Stimulated activated naive B cell treated with anti-CD40 and anti-IgM and Interleukin-4, amounts not matched to agents 10 μg/mL and 1 μg/mL and 100 μg/mL, for 72 hours (primary cell): ENCODE measurements around the gene PHACTR2.
A peak's percentile ranks its signal among the peaks of the same experiment; 100 is the strongest.
"Not testable (repeated sequence)": the region's sequence is repeated elsewhere in the genome, so short reads cannot be mapped to it uniquely, and the experiment has no call there.

ENCODE experiments used
- ATAC-seq, 2 donors: fragments of 150-1000 bp; cut with Tn5 transposase; replicated peaks; 2 replicates each; pipeline ENCODE4 v1.10.0; 2021; ENCODE audit warnings: moderate library complexity in 1 of 2
- DNase-seq: peaks from one replicate; pipeline ENCODE4 v3.0.0; 2021
- H3K27ac Mint-ChIP-seq: one replicate; pipeline ENCODE4 v1.8.0; 2022; ENCODE audit warnings: mild to moderate bottlenecking, mixed read lengths
- H3K27me3 Mint-ChIP-seq, 2 donors: one replicate each; pipeline ENCODE4 v1.8.0; 2022; ENCODE audit warnings: mixed read lengths in 2 of 2
- H3K36me3 Mint-ChIP-seq, 2 donors: one replicate each; pipeline ENCODE4 v1.8.0; 2022; ENCODE audit warnings: mixed read lengths in 2 of 2, mild to moderate bottlenecking in 1 of 2
- H3K4me1 Mint-ChIP-seq, 2 donors: one replicate each; pipeline ENCODE4 v1.8.0; 2022; ENCODE audit warnings: mixed read lengths in 2 of 2, mild to moderate bottlenecking in 1 of 2
- H3K4me3 Mint-ChIP-seq, 2 donors: one replicate each; pipeline ENCODE4 v1.8.0; 2022; ENCODE audit warnings: mild to moderate bottlenecking in 2 of 2, mixed read lengths in 2 of 2, moderate library complexity in 1 of 2
- H3K9me3 Mint-ChIP-seq, 2 donors: one replicate each; pipeline ENCODE4 v1.8.0; 2022; ENCODE audit warnings: mixed read lengths in 2 of 2, mild to moderate bottlenecking in 1 of 2

The PHACTR2 gene

DNA sequence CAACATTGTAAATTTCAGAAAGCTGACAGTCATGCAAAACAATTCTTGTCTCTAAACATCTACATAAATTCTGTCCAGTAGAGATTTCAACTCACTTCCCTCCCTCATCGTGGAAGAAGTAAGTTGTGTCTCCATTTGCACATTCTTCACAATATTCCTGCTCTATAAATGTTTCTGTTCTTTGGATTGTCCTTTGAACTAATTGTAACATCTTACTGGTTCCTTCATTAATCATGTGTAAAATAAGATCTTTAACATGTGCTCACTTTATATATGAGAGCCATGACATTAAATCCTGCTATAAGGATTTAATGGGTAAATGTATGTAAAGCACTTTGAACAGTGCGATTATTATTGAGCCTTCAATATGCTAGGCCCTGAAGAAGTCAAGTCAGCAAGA is 158.4 kb downstream of the PHACTR2 start:
- H3K9me3 Mint-ChIP-seq, result peaks cover 0 to 1% of the 10 kb centered on the region in 2 donors
- H3K36me3 Mint-ChIP-seq, result no peaks in the 10 kb centered on the region
- H3K27me3 Mint-ChIP-seq, result peaks cover 0 to 7% of the 10 kb centered on the region in 2 donors
- no peaks in the 10 kb centered on the region for H3K4me1 Mint-ChIP-seq
- H3K27ac Mint-ChIP-seq, result no peak overlapping the region
- no peak overlapping the region for H3K4me3 Mint-ChIP-seq
- DNase-seq (no peak), ATAC-seq (no peak)

DNA sequence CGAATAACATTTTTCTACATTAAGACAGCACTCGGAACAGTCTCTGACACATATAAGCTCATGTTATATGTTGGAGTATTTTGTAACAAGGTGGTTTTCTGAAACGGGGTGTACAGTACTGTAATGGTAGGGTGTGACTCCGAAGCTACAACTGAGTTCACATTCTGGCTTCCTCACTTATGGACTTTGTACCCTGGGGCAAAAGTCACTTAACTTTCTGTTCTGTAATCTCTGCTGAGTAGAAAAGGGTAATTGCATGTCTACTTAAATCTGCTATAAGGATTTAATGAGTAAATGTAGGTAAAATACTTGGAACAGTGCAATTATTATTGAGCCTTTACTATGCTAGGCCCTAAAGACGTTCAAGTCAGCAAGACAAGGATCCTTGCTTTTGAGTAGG is 160.6 kb downstream of the PHACTR2 start:
- DNase-seq, result no peak
- no peak for ATAC-seq
- peaks cover 0 to 1% of the 10 kb centered on the region in 2 donors for H3K9me3 Mint-ChIP-seq
- H3K4me1 Mint-ChIP-seq, result peaks cover 0 to 6% of the 10 kb centered on the region in 2 donors
- peaks cover 0 to 7% of the 10 kb centered on the region in 2 donors for H3K27me3 Mint-ChIP-seq
- no peak overlapping the region for H3K4me3 Mint-ChIP-seq
- no peak overlapping the region for H3K27ac Mint-ChIP-seq
- no peaks in the 10 kb centered on the region for H3K36me3 Mint-ChIP-seq

DNA sequence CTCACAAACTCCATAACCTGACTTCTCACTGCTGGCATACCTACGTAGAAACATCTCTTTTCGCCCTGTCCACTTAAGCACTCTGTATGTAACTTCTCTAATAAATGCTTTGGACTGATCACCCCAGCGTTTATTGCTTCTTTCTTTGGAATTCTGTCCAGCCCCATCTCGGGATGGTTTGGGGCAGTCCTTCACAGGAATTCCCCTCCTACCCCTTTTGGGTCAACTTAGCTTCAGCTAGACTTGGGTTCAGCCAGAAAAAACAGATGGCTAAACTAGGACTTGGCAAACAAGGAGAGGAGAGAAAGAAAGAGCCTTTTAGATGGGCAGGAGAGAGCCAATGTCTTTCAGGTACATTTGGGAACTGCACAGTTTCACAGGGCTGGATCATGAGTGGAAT is 161.4 kb downstream of the PHACTR2 start:
- H3K9me3 Mint-ChIP-seq, result peaks cover 0 to 1% of the 10 kb centered on the region in 2 donors
- H3K4me1 Mint-ChIP-seq, result peaks cover 2 to 15% of the 10 kb centered on the region in 2 donors
- ATAC-seq (no peak), DNase-seq (no peak)
- H3K36me3 Mint-ChIP-seq, result peaks cover 6 to 7% of the 10 kb centered on the region in 2 donors
- H3K27me3 Mint-ChIP-seq, result peaks cover 0 to 7% of the 10 kb centered on the region in 2 donors
- no peak overlapping the region for H3K4me3 Mint-ChIP-seq
- no peak overlapping the region for H3K27ac Mint-ChIP-seq

DNA sequence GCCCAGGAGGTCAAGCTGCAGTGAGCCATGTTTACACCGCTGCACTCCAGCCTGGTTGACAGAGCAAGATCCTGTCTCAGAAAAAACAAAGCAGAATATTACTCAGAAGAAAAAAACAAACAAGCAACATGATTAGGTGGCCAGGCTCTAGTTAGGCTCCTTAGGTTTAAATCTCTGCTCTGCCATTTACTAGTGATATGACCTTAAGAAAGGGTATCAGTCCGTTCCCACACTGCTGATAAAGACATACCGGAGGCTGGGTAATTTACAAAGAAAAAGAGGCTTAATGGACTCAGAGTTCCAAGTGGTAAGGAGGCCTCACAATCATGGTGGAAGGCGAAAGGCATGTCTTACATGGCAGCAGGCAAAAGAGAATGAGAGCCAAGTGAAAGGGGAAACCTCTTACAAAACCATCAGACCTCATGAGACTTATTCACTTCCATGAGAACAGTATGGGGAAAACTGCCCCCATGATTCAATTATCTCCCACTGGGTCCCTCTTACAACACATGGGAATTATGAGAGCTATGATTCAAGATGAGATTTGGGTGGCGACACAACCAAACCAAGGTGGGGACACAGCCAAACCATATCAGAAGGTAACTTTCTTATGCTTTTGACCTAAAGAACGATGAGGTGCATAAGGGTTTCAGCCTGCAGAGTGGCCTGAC is 163.0 kb downstream of the PHACTR2 start:
- ATAC-seq, result no peak
- peaks cover 4 to 25% of the 10 kb centered on the region in 2 donors for H3K4me1 Mint-ChIP-seq

DNA sequence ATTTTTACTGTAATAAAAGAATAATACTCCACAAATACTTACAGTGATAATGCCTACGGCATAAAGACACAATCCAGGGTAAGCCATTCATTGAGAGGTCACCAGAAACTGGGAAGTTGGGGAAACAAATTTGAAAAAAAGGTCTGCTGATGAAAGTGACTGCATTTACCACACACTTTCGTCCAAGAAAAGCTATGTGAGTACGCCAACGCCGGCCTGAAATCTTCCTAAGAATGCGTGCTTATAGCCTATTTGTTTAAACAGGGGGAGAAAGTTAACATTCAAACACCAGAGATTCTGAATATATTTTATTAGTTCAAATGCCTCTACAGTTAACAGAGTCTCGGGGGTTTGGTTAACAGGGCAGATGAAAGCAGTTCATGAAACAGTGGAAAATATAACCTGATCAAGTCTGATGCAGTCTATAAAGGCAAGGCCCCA is 164.7 kb downstream of the PHACTR2 start:
- Mint-ChIP-seq H3K4me3 (peak overlapping the region; percentile 92 to 96), H3K4me1 (peaks cover 7 to 34% of the 10 kb centered on the region in 2 donors), H3K27ac (peak overlapping the region; percentile 96), H3K9me3 (peaks cover 0 to 1% of the 10 kb centered on the region in 2 donors), H3K36me3 (peaks cover 23 to 26% of the 10 kb centered on the region in 2 donors), H3K27me3 (peaks cover 0 to 7% of the 10 kb centered on the region in 2 donors)
- peak; percentile 61 to 67 for ATAC-seq
- no peak for DNase-seq

More for the DNA sequence above, 163.0 kb downstream of the PHACTR2 start:
- no peak for DNase-seq
- peaks cover 0 to 1% of the 10 kb centered on the region in 2 donors for H3K9me3 Mint-ChIP-seq
- peaks cover 0 to 7% of the 10 kb centered on the region in 2 donors for H3K27me3 Mint-ChIP-seq
- no peak overlapping the region for H3K4me3 Mint-ChIP-seq
- H3K27ac Mint-ChIP-seq, result peak overlapping the region; percentile 44
- H3K36me3 Mint-ChIP-seq, result peaks cover 14 to 15% of the 10 kb centered on the region in 2 donors

DNA sequence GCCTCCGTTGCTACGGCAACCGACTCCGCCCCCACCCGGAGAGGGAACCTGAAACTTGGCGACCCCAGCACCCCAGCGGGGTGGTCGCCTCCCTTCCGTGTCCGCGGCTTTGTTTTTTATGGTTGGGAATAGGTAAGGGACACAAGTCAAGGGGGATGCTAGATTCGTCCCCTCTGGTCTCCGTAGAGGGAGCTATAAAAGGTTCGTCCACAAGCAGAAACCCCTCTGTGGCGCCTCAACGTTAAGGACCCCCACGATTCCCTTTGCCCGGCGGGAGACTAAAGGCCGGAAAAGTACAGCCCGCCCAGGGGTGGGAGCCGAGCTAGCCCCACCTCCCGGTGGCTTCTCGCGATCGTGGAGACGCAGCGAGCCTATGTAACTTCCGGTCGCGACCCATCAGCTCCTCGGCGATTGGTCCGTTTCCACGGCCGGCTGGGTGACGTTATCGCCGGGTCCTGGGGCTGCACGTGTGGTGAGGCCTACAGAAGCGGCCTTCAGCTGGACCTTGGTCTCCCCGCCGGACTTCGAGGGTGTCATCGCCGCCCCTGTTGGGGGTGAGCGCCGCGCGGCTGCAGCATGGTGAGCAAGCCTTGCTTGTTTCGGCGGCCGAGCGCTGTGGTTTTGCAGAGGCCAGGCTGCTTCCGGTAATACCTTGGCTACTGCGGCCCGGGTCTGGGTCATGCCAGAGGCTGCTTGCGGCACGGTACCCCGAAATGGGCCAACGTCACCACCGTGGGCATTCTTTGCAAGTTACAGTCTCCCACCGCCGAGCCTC is 165.3 kb downstream of the PHACTR2 start, which contains the start of gene LTV1:
LTV1 (plus strand) TSS at position 437 of the 775 bp plus-strand sequence; CDS start at position 577, 140 bp downstream.
- Mint-ChIP-seq H3K27ac (peak within 1 kb of the TSS; percentile 96), H3K4me1 (peaks cover 7 to 34% of the 10 kb centered on the region in 2 donors), H3K27me3 (peaks cover 0 to 7% of the 10 kb centered on the region in 2 donors), H3K36me3 (peaks cover 23 to 30% of the 10 kb centered on the region in 2 donors), H3K4me3 (peak within 1 kb of the TSS; percentile 92 to 96), H3K9me3 (peaks cover 0 to 1% of the 10 kb centered on the region in 2 donors)
- ATAC-seq, result peak; percentile 98 to 99
- DNase-seq, result peak; percentile 92

GRCh38 chr6:143843677-143843999 is 165.9 kb downstream of the PHACTR2 start:
- H3K27me3 Mint-ChIP-seq, result peaks cover 0 to 4% of the 10 kb centered on the region in 2 donors
- H3K36me3 Mint-ChIP-seq, result peaks cover 27 to 35% of the 10 kb centered on the region in 2 donors
- H3K4me3 Mint-ChIP-seq, result peak overlapping the region; percentile 92 to 96
- DNase-seq (no peak), ATAC-seq (peak; percentile 23 to 25)
- H3K27ac Mint-ChIP-seq, result peak overlapping the region; percentile 96
- peaks cover 10 to 38% of the 10 kb centered on the region in 2 donors for H3K4me1 Mint-ChIP-seq
- peaks cover 0 to 1% of the 10 kb centered on the region in 2 donors for H3K9me3 Mint-ChIP-seq

DNA sequence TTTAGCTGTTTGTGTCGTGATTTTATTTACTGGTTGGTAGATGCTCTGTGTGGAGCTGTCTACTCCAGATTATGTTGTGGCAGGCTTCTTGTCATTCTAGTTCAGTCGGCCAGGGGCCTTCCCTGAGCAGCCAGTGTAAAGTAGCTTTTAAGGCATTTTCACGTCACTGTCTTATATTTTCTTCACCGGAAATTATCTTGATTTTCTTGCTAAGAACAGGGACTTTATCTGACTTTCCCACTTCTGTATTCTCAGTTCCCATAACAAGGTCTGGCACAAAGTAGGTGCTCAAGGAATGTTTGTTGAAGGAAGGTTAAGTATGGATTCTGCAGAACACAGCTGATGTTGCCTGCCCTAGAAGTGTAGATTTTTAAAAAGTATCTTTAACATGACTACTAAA is 166.2 kb downstream of the PHACTR2 start:
- ATAC-seq, result peak in 1 of 2 donors; percentile 9
- Mint-ChIP-seq H3K4me1 (peaks cover 14 to 42% of the 10 kb centered on the region in 2 donors), H3K4me3 (peak overlapping the region; percentile 92 to 96), H3K36me3 (peaks cover 31 to 38% of the 10 kb centered on the region in 2 donors), H3K27me3 (peaks cover 0 to under 1% of the 10 kb centered on the region in 2 donors), H3K27ac (peak overlapping the region; percentile 96), H3K9me3 (peaks cover 0 to 1% of the 10 kb centered on the region in 2 donors)
- DNase-seq, result no peak

GRCh38 chr6:143845033-143845432 is 167.3 kb downstream of the PHACTR2 start:
- ATAC-seq, result no peak
- Mint-ChIP-seq H3K4me3 (peak overlapping the region in 1 of 2 donors; percentile 6), H3K27ac (no peak overlapping the region), H3K4me1 (peaks cover 16 to 51% of the 10 kb centered on the region in 2 donors), H3K36me3 (peaks cover 41 to 48% of the 10 kb centered on the region in 2 donors), H3K9me3 (peaks cover 0 to 1% of the 10 kb centered on the region in 2 donors), H3K27me3 (no peaks in the 10 kb centered on the region)
- no peak for DNase-seq

DNA sequence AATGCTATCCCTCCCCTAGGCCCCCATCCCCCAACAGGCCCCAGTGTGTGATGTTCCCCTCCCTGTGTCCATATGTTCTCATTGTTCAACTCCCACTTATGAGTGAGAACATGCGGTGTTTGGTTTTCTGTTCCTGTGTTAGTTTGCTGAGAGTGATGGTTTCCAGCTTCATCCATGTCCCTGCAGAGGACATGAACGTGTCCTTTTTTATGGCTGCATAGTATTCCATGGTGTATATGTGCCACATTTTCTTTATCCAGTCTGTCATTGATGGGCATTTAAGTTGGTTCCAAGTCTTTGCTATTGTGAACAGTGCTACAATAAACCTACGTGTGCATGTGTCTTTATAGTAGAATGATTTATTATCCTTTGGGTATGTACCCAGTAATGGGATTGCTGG is 173.9 kb downstream of the PHACTR2 start:
- peaks cover 24 to 59% of the 10 kb centered on the region in 2 donors for H3K4me1 Mint-ChIP-seq
- peaks cover 79 to 89% of the 10 kb centered on the region in 2 donors for H3K36me3 Mint-ChIP-seq
- DNase-seq, H3K4me3 Mint-ChIP-seq, H3K27ac Mint-ChIP-seq, H3K27me3 Mint-ChIP-seq, ATAC-seq: not testable (repeated sequence)
- peaks cover 19 to 21% of the 10 kb centered on the region in 2 donors for H3K9me3 Mint-ChIP-seq

GRCh38 chr6:143855057-143855456 is 177.3 kb downstream of the PHACTR2 start:
- not testable (repeated sequence) for H3K4me3 Mint-ChIP-seq, H3K27ac Mint-ChIP-seq, ATAC-seq, DNase-seq, H3K27me3 Mint-ChIP-seq
- peaks cover 76 to 89% of the 10 kb centered on the region in 2 donors for H3K36me3 Mint-ChIP-seq
- peaks cover 17 to 41% of the 10 kb centered on the region in 2 donors for H3K4me1 Mint-ChIP-seq
- peaks cover 19 to 21% of the 10 kb centered on the region in 2 donors for H3K9me3 Mint-ChIP-seq

GRCh38 chr6:143856762-143857161 is 179.0 kb downstream of the PHACTR2 start:
- not testable (repeated sequence) for H3K27ac Mint-ChIP-seq

DNA sequence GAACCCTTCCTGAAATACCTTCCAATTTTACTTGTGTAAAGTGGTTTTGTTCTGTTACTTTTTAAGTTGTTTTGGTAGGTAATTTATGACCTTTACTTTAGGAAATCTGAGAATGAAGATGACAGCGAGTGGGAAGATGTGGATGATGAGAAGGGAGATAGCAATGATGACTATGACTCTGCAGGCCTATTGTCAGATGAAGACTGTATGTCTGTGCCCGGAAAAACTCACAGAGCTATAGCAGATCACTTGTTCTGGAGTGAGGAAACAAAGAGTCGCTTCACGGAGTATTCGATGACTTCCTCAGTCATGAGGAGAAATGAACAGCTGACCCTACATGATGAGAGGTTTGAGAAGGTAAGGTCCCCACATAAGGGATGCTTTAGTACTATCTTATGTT is 179.9 kb downstream of the PHACTR2 start:
- H3K27me3 Mint-ChIP-seq, result no peaks in the 10 kb centered on the region
- ATAC-seq (no peak), DNase-seq (no peak)
- H3K27ac Mint-ChIP-seq, result no peak overlapping the region
- peaks cover 12 to 26% of the 10 kb centered on the region in 2 donors for H3K4me1 Mint-ChIP-seq
- no peak overlapping the region for H3K4me3 Mint-ChIP-seq
- peaks cover 62 to 79% of the 10 kb centered on the region in 2 donors for H3K36me3 Mint-ChIP-seq
- H3K9me3 Mint-ChIP-seq, result peaks cover 11 to 17% of the 10 kb centered on the region in 2 donors

More at GRCh38 chr6:143856762-143857161, 179.0 kb downstream of the PHACTR2 start:
- ATAC-seq, H3K4me3 Mint-ChIP-seq, H3K27me3 Mint-ChIP-seq, DNase-seq: not testable (repeated sequence)
- Mint-ChIP-seq H3K36me3 (peaks cover 70 to 84% of the 10 kb centered on the region in 2 donors), H3K4me1 (peaks cover 13 to 35% of the 10 kb centered on the region in 2 donors), H3K9me3 (peaks cover 14 to 17% of the 10 kb centered on the region in 2 donors)
